KG1 (cell line): ENCODE measurements around the gene GBP6.
"Not testable (repeated sequence)": the region's sequence is repeated elsewhere in the genome, so short reads cannot be mapped to it uniquely, and the experiment has no call there.

Experiments used
- DNase-seq: peaks from one replicate; lab custom pipeline; 2025; lab: John Stamatoyannopoulos, UW

GBP6 gene

GRCh38 chr1:89363638-89364536 is at the start of gene GBP6:
Gene GBP6 (plus strand): TSS chr1:89364059. CDS start chr1:89368552, 4,493 bp downstream.
- no peak for DNase-seq

- no peak for DNase-seq
Observed at GRCh38 chr1:89322402-89322801, 41.5 kb upstream of the GBP6 start.

GRCh38 chr1:89331890-89332289 is 32.0 kb upstream of the GBP6 start:
- no peak for DNase-seq

- no peak for DNase-seq
Observed at GRCh38 chr1:89332461-89332860, 31.4 kb upstream of the GBP6 start.

GRCh38 chr1:89335486-89335885 is 28.4 kb upstream of the GBP6 start:
- no peak for DNase-seq

GRCh38 chr1:89337903-89338302 is 26.0 kb upstream of the GBP6 start:
- DNase-seq: no peak

GRCh38 chr1:89339039-89339438 is 24.8 kb upstream of the GBP6 start:
- DNase-seq: no peak

- DNase-seq: not testable (repeated sequence)
Observed at GRCh38 chr1:89345479-89345878, 18.4 kb upstream of the GBP6 start.

- no peak for DNase-seq
Observed at GRCh38 chr1:89347296-89347695, 16.6 kb upstream of the GBP6 start.

- DNase-seq: no peak
Observed at GRCh38 chr1:89350298-89350697, 13.6 kb upstream of the GBP6 start.

- DNase-seq: no peak
Observed at GRCh38 chr1:89351597-89352311, 12.1 kb upstream of the GBP6 start.

- no peak for DNase-seq
Observed at GRCh38 chr1:89352421-89352820, 11.4 kb upstream of the GBP6 start.

- no peak for DNase-seq
Observed at GRCh38 chr1:89354205-89354604, 9.7 kb upstream of the GBP6 start.

GRCh38 chr1:89355056-89355455 is 8.8 kb upstream of the GBP6 start:
- DNase-seq: no peak

- DNase-seq: no peak
Observed at GRCh38 chr1:89356658-89357400, 7.0 kb upstream of the GBP6 start.

GRCh38 chr1:89358287-89358893 is 5.5 kb upstream of the GBP6 start:
- peak; percentile 70 for DNase-seq

- no peak for DNase-seq
Observed at GRCh38 chr1:89360716-89361115, 3.1 kb upstream of the GBP6 start.

GRCh38 chr1:89361681-89362080 is 2.2 kb upstream of the GBP6 start:
- no peak for DNase-seq

GRCh38 chr1:89363196-89363595 is 663 bp upstream of the GBP6 start:
- no peak for DNase-seq

- DNase-seq: no peak
Observed at GRCh38 chr1:89364954-89365550, 1.2 kb downstream of the GBP6 start.

GRCh38 chr1:89367221-89367620 is 3.4 kb downstream of the GBP6 start:
- no peak for DNase-seq

- no peak for DNase-seq
Observed at GRCh38 chr1:89369331-89369730, 5.5 kb downstream of the GBP6 start.
